Keratinocyte (primary cell): ENCODE measurements around the gene CAPN5.

Source experiments
- EZH2 ChIP-seq: IDR thresholded peaks from one replicate; pipeline ENCODE4 v1.6.1; 2012; ENCODE audit warnings: inconsistent platforms, mild to moderate bottlenecking, low read length, moderate library complexity
- TF ChIP-seq, protein P1 (sequence below), 3 experiments: IDR thresholded peaks in 1 of 3; conservative IDR thresholded peaks in 1 of 3; optimal IDR thresholded peaks in 1 of 3; 2 replicates in 2 of 3; 3 replicates in 1 of 3; pipeline versions ENCODE3 to v1.5.1; 2011; ENCODE audit warnings: low read length in 3 of 3, mild to moderate bottlenecking in 3 of 3, moderate library complexity in 2 of 3, control low read depth in 1 of 3, inconsistent platforms in 1 of 3; ENCODE audit not compliant: insufficient read depth in 2 of 3; ENCODE audit errors: extremely low read depth in 1 of 3

DNA sequence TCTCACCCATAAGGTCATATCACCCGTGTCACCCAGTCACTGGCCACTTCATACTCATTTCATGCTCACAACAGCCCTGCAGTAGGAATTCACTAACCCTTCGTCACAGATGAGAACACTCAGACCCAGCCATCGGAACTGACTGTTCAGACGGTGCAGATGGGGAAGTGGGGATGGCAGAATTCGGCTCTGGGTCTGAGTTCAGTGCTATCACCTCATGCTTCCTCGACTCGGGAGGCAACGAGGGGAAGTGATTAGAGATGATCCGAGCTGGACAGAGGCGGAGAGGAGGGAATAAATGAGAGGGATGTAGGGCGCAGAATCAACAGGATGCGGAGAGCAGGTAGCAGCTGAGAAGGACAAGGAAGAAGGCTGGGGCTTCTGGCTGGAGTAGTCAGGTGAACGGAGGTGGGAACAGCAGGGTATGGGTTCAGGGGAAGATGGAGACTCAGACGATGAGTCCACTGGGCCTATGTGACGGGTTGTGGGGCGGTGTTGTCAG, 27.9 kb upstream of the CAPN5 start:
- TF ChIP-seq, protein P1, sequence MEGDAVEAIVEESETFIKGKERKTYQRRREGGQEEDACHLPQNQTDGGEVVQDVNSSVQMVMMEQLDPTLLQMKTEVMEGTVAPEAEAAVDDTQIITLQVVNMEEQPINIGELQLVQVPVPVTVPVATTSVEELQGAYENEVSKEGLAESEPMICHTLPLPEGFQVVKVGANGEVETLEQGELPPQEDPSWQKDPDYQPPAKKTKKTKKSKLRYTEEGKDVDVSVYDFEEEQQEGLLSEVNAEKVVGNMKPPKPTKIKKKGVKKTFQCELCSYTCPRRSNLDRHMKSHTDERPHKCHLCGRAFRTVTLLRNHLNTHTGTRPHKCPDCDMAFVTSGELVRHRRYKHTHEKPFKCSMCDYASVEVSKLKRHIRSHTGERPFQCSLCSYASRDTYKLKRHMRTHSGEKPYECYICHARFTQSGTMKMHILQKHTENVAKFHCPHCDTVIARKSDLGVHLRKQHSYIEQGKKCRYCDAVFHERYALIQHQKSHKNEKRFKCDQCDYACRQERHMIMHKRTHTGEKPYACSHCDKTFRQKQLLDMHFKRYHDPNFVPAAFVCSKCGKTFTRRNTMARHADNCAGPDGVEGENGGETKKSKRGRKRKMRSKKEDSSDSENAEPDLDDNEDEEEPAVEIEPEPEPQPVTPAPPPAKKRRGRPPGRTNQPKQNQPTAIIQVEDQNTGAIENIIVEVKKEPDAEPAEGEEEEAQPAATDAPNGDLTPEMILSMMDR (optimal IDR thresholded peaks at IDR 0.05 in 1 of 3, IDR thresholded peaks at IDR 0.05 in 1 of 3, conservative IDR thresholded peaks at IDR 0.05 in 1 of 3; ENCODE audit: extremely low read depth in 1 of 3, insufficient read depth in 2 of 3, low read length in 3 of 3), result no peak
- TF ChIP-seq EZH2, result no peak
